Breast epithelium (tissue), 4 donors: ENCODE results near the gene SYNRG. TPM values are rescaled to one million over a fixed set of nuclear protein-coding genes. Genes with fewer than 3 reads are reported as not detected.

ENCODE experiments used
- DNase-seq, 2 donors: peaks; one replicate each; pipeline ENCODE4 v3.0.0-alpha.2; 2019; ENCODE audit warnings: low spot score in 2 of 2
- H3K27ac ChIP-seq, 2 donors: fragments of 200-600 bp; sonication (generic) in 1 of 2; one replicate each; pipeline ENCODE4 v1.5.1; 2016 to 2019; ENCODE audit warnings: mild to moderate bottlenecking in 1 of 2
- H3K27me3 ChIP-seq, 2 donors: fragments of 200-600 bp; sonication (generic) in 1 of 2; one replicate each; pipeline versions ENCODE4 v1.5.1 to v1.6.0; 2017 to 2019; ENCODE audit warnings: control low read depth in 1 of 2, mild to moderate bottlenecking in 1 of 2
- H3K36me3 ChIP-seq: fragments of 200-600 bp; one replicate; pipeline ENCODE4 v1.5.1; 2019
- H3K4me1 ChIP-seq, 2 donors: fragments of 200-600 bp; sonication (generic); one replicate each; pipeline ENCODE4 v1.5.1; 2016 to 2019; ENCODE audit warnings: control low read depth in 1 of 2
- H3K4me3 ChIP-seq, 3 donors: fragments of 200-600 bp; sonication (generic); 1 replicate in 2 of 3; 2 replicates in 1 of 3; pipeline ENCODE4 v1.5.1; 2016 to 2019; ENCODE audit warnings: mild to moderate bottlenecking in 3 of 3, moderate library complexity in 2 of 3
- H3K9me3 ChIP-seq, 2 donors: fragments of 200-600 bp; sonication (generic) in 1 of 2; one replicate each; pipeline ENCODE4 v1.5.1; 2016 to 2019; ENCODE audit warnings: control low read depth in 1 of 2
- POLR2A ChIP-seq: fragments of 450-650 bp; IDR thresholded peaks from one replicate; pipeline ENCODE4 v1.6.1; 2016; ENCODE audit warnings: antibody characterized with exemption, mild to moderate bottlenecking, moderate library complexity
- POLR2AphosphoS5 ChIP-seq, 3 donors: sonication (generic); formaldehyde crosslinking; IDR thresholded peaks; one replicate each; pipeline ENCODE4 v1.6.1; 2017; ENCODE audit warnings: antibody characterized with exemption in 3 of 3
- intact Hi-C: fragments of 100-400 bp; cut with DNase I; formaldehyde crosslinking; loops from one replicate; pipeline ENCODE4 v1.15.1; 2023; ENCODE audit warnings: low total_unique reads
- total RNA-seq, 3 donors: library from RNA; depleted of rRNA; stranded (reverse); fragments of >200 nt; gene quantifications; one replicate each; pipeline ENCODE4 v1.1.0, GENCODE V29; 2016
- TF ChIP-seq, protein P1 (sequence below), 3 donors: fragments of 450-650 bp; IDR thresholded peaks; one replicate each; pipeline ENCODE4 v1.5.1; 2016 to 2017; ENCODE audit warnings: antibody characterized with exemption in 3 of 3, mild to moderate bottlenecking in 3 of 3, moderate library complexity in 3 of 3

The SYNRG gene
- total RNA-seq, 3 donors from 2014 or later = 20.2 to 38.2 (median 34.4) TPM

DNA sequence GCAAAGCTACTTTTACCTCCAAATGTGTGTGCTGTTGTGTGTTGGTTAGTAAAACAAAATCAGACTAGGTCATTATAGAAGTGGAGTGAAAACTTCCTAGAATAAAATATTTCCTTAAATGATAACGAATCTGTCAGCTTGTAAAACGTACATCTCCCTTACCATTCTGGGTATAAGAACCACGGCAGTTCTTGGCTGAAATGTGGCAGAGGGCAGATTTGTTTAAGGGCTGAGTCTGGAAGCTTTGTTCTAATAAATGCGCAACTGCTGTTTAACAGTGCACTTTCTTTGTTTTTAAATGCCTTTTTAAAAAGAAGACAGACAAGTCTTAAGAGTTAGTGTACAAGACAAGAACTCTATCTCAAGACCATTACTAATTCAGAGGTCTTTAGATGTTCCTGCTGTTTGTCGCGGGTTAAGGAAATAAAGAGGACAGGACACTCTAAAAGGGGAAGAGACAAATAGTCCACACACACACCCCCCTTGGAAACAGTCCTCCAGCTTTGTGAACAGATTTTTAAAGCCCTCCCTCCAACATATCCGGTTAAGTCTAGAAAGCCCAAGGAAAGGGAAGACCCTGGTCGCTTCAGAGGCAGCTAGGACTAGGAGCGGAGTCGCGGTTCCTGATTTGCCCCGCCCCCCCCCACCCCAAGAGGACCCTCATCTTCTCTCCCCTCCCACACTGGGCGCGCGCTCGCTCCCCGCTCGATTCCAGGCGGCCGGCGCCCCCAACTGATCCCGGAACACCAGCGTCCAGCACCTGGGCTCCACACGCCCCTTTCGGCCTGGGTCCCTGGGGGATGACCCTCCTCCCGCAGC lies 658 bp downstream of the SYNRG start:
- no peaks in the 10 kb centered on the region for H3K27me3 ChIP-seq
- peak overlapping the region; percentile 89 to 91 for H3K27ac ChIP-seq
- DNase-seq = no peak
- H3K36me3 ChIP-seq = peaks cover 2% of the 10 kb centered on the region
- no peaks in the 10 kb centered on the region for H3K9me3 ChIP-seq
- no peaks in the 10 kb centered on the region for H3K4me1 ChIP-seq
- peak overlapping the region; percentile 84 to 99 (median 90) for H3K4me3 ChIP-seq
- intact Hi-C loops = no loop called here
- TF ChIP-seq, protein P1, sequence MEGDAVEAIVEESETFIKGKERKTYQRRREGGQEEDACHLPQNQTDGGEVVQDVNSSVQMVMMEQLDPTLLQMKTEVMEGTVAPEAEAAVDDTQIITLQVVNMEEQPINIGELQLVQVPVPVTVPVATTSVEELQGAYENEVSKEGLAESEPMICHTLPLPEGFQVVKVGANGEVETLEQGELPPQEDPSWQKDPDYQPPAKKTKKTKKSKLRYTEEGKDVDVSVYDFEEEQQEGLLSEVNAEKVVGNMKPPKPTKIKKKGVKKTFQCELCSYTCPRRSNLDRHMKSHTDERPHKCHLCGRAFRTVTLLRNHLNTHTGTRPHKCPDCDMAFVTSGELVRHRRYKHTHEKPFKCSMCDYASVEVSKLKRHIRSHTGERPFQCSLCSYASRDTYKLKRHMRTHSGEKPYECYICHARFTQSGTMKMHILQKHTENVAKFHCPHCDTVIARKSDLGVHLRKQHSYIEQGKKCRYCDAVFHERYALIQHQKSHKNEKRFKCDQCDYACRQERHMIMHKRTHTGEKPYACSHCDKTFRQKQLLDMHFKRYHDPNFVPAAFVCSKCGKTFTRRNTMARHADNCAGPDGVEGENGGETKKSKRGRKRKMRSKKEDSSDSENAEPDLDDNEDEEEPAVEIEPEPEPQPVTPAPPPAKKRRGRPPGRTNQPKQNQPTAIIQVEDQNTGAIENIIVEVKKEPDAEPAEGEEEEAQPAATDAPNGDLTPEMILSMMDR (IDR thresholded peaks at IDR 0.05) = no peak
- TF ChIP-seq POLR2AphosphoS5 (IDR thresholded peaks at IDR 0.05) = no peak
- no peak for TF ChIP-seq POLR2A

- Histone ChIP-seq H3K4me1 (no peaks in the 10 kb centered on the region), H3K27ac (no peak overlapping the region)
- intact Hi-C loops = no loop called here
These were observed 1.4 kb downstream of the SYNRG start for GRCh38 chr17:37607637-37608331.

DNA sequence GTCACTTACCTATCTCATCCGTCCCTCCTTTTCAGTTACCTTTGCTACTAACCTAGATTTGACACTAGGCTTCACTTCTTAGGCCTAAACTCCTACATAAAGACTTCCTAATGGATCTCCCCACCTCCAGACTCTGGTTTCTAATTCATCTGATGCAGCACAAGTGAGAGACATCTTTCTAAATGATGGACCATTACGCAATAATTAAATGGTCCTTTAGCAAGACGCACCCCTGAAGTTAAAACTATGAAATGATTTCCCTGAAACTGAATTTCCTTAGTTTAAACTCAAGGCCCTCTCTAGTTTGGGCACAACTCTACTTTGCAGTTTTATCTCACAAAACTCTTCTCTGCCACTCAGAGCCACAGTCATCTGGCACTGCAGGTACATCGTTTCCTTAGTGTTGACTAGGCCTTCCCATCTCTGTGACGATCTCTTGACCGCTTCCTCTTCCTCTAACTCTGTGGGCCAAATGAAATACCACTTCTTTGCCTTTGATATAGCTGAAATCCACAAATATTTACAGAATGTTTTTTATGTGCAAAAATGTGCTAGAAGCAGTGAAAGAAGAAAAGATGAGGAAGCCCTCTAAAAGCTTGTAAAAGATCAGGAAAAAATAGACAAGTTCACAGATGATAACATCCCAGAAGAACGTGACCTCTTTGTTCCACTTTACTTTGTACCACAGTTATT lies 3.3 kb downstream of the SYNRG start:
- H3K4me1 ChIP-seq = no peaks in the 10 kb centered on the region
- intact Hi-C loops = no loop called here
- no peak overlapping the region for H3K27ac ChIP-seq
- TF ChIP-seq POLR2A (no peak), POLR2AphosphoS5 (IDR thresholded peaks at IDR 0.05) (no peak)
- TF ChIP-seq, protein P1 (IDR thresholded peaks at IDR 0.05) = no peak
- H3K4me3 ChIP-seq = no peak overlapping the region
- H3K9me3 ChIP-seq = no peaks in the 10 kb centered on the region
- no peaks in the 10 kb centered on the region for H3K36me3 ChIP-seq
- no peaks in the 10 kb centered on the region for H3K27me3 ChIP-seq
- no peak for DNase-seq

More at GRCh38 chr17:37607637-37608331, 1.4 kb downstream of the SYNRG start:
- TF ChIP-seq POLR2A = no peak
- no peak for TF ChIP-seq POLR2AphosphoS5 (IDR thresholded peaks at IDR 0.05)
- TF ChIP-seq, protein P1 (IDR thresholded peaks at IDR 0.05) = no peak
- H3K4me3 ChIP-seq = peak overlapping the region in 2 of 3 donors; percentile 84 to 99
- DNase-seq = no peak
- H3K27me3 ChIP-seq = no peaks in the 10 kb centered on the region
- no peaks in the 10 kb centered on the region for H3K9me3 ChIP-seq
- H3K36me3 ChIP-seq = no peaks in the 10 kb centered on the region

DNA sequence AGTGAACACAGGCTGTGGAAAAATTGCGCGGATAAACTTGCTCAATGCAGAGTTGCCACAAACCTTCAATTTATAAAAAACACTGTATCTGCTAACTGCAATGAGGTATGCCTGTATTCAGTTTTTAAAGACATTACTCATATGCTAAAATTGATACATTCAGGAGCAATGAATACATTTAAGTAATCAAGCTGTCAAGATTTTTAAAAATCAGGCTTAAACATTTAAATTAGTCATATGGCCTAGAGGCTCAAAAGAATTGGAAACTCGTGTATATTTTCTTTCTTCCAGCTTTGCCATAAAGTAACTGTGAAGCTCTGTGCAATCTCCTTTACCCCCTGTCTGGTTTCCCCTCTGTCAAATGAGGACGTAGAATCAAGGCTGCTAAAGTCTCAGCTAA lies 4.1 kb downstream of the SYNRG start:
- no peaks in the 10 kb centered on the region for H3K27me3 ChIP-seq
- DNase-seq = no peak
- H3K36me3 ChIP-seq = no peaks in the 10 kb centered on the region
- H3K9me3 ChIP-seq = no peaks in the 10 kb centered on the region
- intact Hi-C loops = no loop called here
- H3K4me3 ChIP-seq = no peak overlapping the region
- no peak overlapping the region for H3K27ac ChIP-seq
- TF ChIP-seq POLR2A = no peak
- TF ChIP-seq, protein P1 (IDR thresholded peaks at IDR 0.05) = no peak
- TF ChIP-seq POLR2AphosphoS5 (IDR thresholded peaks at IDR 0.05) = no peak
- no peaks in the 10 kb centered on the region for H3K4me1 ChIP-seq
